Measurements from ENCODE around the gene HIBADH.

GRCh38 chr7:27527348-27527714 lies 135.4 kb downstream of the HIBADH start:
- no peak for TF ChIP-seq CTCF (IDR thresholded peaks at IDR 0.05)
- no peak for TF ChIP-seq POLR2A (IDR thresholded peaks at IDR 0.05)
